Measurements from ENCODE around the gene TRIM24.

TRIM24 gene

DNA sequence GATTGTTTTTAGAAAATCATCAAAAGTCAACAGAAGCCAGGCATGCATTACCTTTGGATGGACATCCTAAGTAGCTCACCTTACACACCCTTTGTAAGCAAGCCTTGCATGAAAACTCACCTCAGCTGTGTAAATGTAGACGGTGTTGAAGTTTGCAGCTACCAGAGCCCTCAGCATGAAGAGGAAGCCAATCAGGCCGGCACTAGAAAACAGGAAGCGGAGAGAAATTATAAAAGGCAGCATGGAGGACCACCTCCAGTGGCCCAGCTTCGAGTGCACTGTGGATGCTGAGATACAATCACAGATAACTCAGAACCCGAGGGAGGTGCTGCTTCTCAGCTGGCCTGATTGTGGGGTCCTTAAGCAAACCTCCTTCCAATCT, 165.8 kb downstream of the TRIM24 start:
- DNase-seq (ENCODE audit: low read depth): no peak

DNA sequence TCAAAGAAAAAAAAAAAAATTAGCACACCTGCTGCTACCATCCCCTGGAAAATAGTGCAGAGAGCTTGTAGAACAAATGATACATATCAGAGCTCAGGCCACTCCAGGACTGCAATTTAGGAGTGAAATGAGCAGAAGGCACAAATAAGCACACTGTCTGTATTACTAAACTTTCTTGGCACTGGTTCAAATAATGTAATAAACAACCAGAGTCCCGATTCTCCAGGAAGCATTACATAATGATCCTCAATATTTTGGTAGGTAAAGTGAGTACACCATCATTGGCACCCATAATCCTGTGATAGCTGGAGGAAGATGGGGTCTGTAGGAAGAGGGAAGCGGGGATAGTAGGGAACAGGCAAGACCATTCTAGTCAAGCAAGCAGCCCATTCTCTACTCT, 166.8 kb downstream of the TRIM24 start:
- DNase-seq (ENCODE audit: low read depth): no peak

DNA sequence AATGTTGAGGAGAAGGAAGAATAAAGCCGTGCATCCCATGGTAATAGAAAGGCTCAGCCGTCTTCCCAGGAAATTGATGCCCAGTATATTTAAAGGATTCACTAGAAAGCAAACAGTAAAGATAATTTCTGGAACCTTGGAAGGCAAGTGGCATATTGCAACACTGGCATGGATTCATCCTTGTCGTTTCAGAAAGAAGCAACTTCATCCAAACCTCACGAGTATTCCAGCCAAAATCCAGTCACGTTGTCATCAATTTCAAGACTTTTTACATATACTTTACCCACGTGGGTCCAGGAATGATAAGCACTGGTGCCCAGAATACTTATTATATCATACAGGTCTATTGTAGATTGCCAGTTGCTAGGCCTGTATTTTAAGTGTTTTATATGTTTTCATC, 167.3 kb downstream of the TRIM24 start:
- no peak for DNase-seq (ENCODE audit: low read depth)

DNA sequence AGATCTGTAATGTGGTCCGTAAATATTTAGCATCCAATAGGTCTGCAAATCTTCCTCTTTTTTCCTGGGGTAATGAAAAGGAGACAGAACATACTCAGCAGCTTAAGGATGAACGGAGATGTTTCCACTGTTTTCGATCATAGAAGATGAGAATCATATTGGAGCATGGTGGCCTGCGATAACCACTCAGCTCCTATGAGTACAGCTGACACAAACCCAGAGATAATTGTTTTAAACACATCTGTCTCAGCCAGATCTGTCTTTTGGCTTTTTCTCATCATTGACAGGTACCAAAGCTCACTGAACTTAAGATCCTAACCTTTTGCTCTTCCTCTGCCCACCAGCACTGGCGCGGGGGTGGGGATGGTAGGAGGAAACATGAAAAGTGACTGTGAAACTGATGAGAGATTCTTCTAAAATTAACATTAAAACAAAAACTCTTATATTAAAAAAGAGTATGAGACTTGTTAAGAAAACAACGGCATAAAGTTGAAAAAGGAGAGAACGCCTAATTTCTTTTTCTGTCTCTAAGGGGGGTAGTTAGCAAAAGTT, 170.1 kb downstream of the TRIM24 start:
- DNase-seq (ENCODE audit: low read depth): no peak

DNA sequence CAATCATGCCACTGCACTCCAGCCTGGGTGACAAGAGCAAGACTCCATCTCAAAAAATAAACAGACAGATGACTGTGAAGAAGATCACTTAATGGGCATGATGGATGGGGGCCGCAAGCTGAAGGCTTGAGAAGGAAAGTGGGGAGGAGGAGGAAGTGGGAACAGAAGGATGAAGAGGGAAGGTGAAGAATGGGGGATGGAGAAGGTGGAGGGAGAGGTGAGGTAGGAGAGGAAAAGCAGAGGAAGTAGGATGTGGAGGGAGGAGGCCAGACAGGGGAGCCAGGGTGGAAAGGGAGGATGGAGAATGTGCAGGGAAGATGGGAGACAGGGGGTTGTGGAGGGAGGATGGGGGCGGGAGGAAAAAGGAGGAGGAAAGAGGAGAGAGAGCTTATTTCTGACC, 172.3 kb downstream of the TRIM24 start:
- DNase-seq (ENCODE audit: low read depth): no peak

DNA sequence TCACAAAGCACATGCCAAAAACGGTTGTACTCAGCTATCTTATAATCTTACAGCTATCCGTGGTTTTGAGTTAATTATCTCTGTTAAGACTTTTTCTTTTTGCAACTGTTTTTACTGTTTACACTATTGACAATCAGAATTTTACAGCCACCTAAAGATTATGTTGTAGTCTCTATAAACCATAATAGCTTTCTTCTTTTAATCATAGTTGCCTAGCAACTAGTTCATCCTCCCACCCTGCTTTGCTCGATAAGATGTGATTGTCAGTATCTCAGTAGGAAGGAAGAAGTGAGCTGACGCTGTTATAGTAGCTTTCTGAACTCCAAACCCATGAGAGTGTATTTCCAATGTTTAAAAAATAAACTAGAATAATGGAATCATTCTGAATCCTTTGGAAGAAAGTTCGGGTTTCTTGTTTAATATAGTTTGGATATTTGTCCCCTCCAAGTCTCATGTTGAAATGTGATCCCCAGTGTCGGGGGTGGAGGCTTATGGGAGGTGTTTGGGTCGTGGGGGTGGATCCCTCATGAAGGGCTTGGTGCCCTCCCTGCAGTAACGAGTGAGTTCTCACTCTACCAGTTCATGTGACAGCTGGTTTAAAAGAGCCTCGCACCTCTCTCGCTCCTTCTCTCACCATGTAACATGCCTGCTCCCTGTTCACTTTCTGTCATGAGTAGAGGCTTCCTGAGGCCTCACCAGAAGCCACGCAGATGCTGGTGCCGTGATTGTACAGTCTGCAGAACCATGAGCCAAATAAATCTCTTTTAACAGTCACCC, 173.0 kb downstream of the TRIM24 start:
- no peak for DNase-seq (ENCODE audit: low read depth)
